T-cell (primary cell): ENCODE data around the gene CD34. TPM values are rescaled to one million over a fixed set of nuclear protein-coding genes. Genes with fewer than 3 reads are reported as not detected.

Experiments used
- ATAC-seq, 4 experiments: fragments of 200-7000 bp in 3 of 4; fragments of 150-1000 bp in 1 of 4; cut with Tn5 transposase; replicated peaks in 1 of 4; 1 replicate in 3 of 4; 2 replicates in 1 of 4; pipeline ENCODE4 v1.10.0; 2021; ENCODE audit warnings: moderate library complexity in 3 of 4, mild to moderate bottlenecking in 2 of 4, moderate number of reproducible peaks in 1 of 4
- CTCF ChIA-PET, 2 donors: fragments of 300-600 bp; sonication (Branson Sonifier 250); formaldehyde crosslinking; loops; one replicate each; lab custom pipeline; 2022; ENCODE audit warnings: antibody characterized with exemption in 2 of 2; lab: Charles Lee
- POLR2A ChIA-PET, 2 donors: fragments of 300-600 bp; sonication (Branson Sonifier 250); formaldehyde crosslinking; loops; one replicate each; lab custom pipeline; 2022; ENCODE audit warnings: antibody characterized with exemption in 2 of 2; lab: Charles Lee
- DNase-seq, 35 experiments: peaks; one replicate each; pipeline versions ENCODE4 v3.0.0 to v3.0.0-alpha.2; 2013 to 2023
- H3K27ac ChIP-seq: one replicate; pipeline ENCODE4 v1.5.1; 2013; ENCODE audit warnings: low read length
- H3K27me3 ChIP-seq, 2 experiments: replicated peaks in 1 of 2; 1 replicate in 1 of 2; 2 replicates in 1 of 2; pipeline versions ENCODE4 v1.6.1 to v1.7.0; 2013; ENCODE audit warnings: low read length in 1 of 2, mixed read lengths in 1 of 2; ENCODE audit not compliant: control insufficient read depth in 2 of 2, insufficient read depth in 2 of 2; ENCODE audit errors: extremely low read depth in 1 of 2
- H3K36me3 ChIP-seq, 2 donors: 1 replicate in 1 of 2; 2 replicates in 1 of 2; pipeline versions ENCODE4 v1.6.1 to v1.7.0; 2013; ENCODE audit warnings: low read length in 1 of 2; ENCODE audit not compliant: control insufficient read depth in 2 of 2, insufficient read depth in 1 of 2; ENCODE audit errors: extremely low read depth in 1 of 2
- H3K4me1 ChIP-seq, 2 experiments: 1 replicate in 1 of 2; 2 replicates in 1 of 2; pipeline versions ENCODE4 v1.6.1 to v1.7.0; 2013; ENCODE audit warnings: low read length in 2 of 2, mixed read lengths in 1 of 2; ENCODE audit not compliant: insufficient read depth in 2 of 2, control insufficient read depth in 1 of 2; ENCODE audit errors: extremely low read depth in 1 of 2
- H3K4me3 ChIP-seq, 2 donors: 1 replicate in 1 of 2; 2 replicates in 1 of 2; pipeline versions ENCODE4 v1.5.1 to v1.7.0; 2013; ENCODE audit warnings: mild to moderate bottlenecking in 2 of 2, low read length in 1 of 2, moderate library complexity in 1 of 2; ENCODE audit not compliant: control insufficient read depth in 1 of 2; ENCODE audit errors: extremely low read depth in 1 of 2
- H3K9me3 ChIP-seq: 2 replicates; pipeline ENCODE4 v1.7.0; 2013
- H3K27ac Mint-ChIP-seq, 2 donors: one replicate each; pipeline ENCODE4 v1.8.0; 2020 to 2021; ENCODE audit warnings: mild to moderate bottlenecking in 2 of 2, mixed read lengths in 2 of 2
- H3K27me3 Mint-ChIP-seq, 2 donors: one replicate each; pipeline ENCODE4 v1.8.0; 2021 to 2022; ENCODE audit warnings: mixed read lengths in 2 of 2
- H3K36me3 Mint-ChIP-seq: one replicate; pipeline ENCODE4 v1.8.0; 2021; ENCODE audit warnings: mixed read lengths
- H3K4me1 Mint-ChIP-seq, 3 donors: one replicate each; pipeline ENCODE4 v1.8.0; 2020 to 2022; ENCODE audit warnings: mixed read lengths in 3 of 3, mild to moderate bottlenecking in 1 of 3
- H3K4me3 Mint-ChIP-seq, 3 donors: one replicate each; pipeline ENCODE4 v1.8.0; 2020 to 2022; ENCODE audit warnings: mild to moderate bottlenecking in 3 of 3, mixed read lengths in 3 of 3, moderate library complexity in 3 of 3
- H3K9me3 Mint-ChIP-seq, 3 donors: one replicate each; pipeline ENCODE4 v1.8.0; 2020 to 2022; ENCODE audit warnings: mixed read lengths in 3 of 3
- WGBS: methylation state at CpG from one replicate; pipeline ENCODE4 v1.1.5; 2013; ENCODE audit warnings: missing lambda C conversion rate; ENCODE audit not compliant: insufficient coverage; 5-methylcytosine and 5-hydroxymethylcytosine counted together
- total RNA-seq, 35 experiments: library from RNA in 6 of 35; stranded (reverse) in 6 of 35; fragments of 120-200 nt in 1 of 35; gene quantifications; one replicate each; pipeline versions ENCODE4 v1.2.1 to v1.2.4 and lab custom pipeline; 2013 to 2026

Gene CD34
- total RNA-seq, 5 donors from 2014 or later (not counting 1 experiment from before 2014, with no cell fraction given), result 0.57 to 1.6 (median 0.83) TPM

GRCh38 chr1:207892764-207893163 is 18.2 kb downstream of the CD34 start:
- peaks cover 0 to 5% of the 10 kb centered on the region in 2 donors for H3K27me3 Mint-ChIP-seq
- no peak overlapping the region for H3K4me3 Mint-ChIP-seq
- H3K9me3 Mint-ChIP-seq, result no peaks in the 10 kb centered on the region
- no peaks in the 10 kb centered on the region for H3K36me3 Mint-ChIP-seq
- Histone ChIP-seq H3K9me3 (no peaks in the 10 kb centered on the region), H3K27me3 (no peaks in the 10 kb centered on the region), H3K27ac (no peak overlapping the region), H3K4me1 (no peaks in the 10 kb centered on the region), H3K36me3 (no peaks in the 10 kb centered on the region), H3K4me3 (no peak overlapping the region)
- H3K4me1 Mint-ChIP-seq, result no peaks in the 10 kb centered on the region
- ATAC-seq, result no peak
- no peak overlapping the region for H3K27ac Mint-ChIP-seq
- POLR2A ChIA-PET, result no interaction called here
- CTCF ChIA-PET, result interaction anchor here in 1 of 2 donors (0.8 to 1.5 kb wide), 2 partner anchors 70 to 95 kb away, joined by 3 read pairs; no protein-coding TSS in a partner anchor
- 100% methylated on average over 4 of the region's 5 CpGs for WGBS
- no peak for DNase-seq

DNA sequence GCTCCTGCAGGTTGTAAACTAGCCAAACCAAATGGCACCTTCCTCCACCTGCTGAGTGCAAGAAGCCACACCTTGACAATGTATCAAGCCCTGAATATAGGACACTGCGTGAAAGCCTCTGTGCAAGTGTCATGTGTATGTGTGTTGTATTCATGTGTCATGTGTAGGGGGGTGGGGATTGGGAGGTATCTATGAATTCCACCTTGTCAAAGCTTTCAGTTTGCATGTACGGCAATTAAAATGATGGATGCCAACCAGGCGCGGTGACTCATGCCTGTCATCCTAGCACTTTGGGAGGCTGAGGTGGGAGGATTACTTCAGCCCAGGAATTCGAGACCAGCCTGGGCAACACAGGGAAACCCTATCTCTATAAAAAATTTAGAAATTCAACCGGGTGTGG is 19.8 kb downstream of the CD34 start:
- Histone ChIP-seq H3K27ac (no peak overlapping the region), H3K4me1 (no peaks in the 10 kb centered on the region), H3K27me3 (peaks cover 0 to 6% of the 10 kb centered on the region in 2 experiments), H3K9me3 (no peaks in the 10 kb centered on the region), H3K36me3 (no peaks in the 10 kb centered on the region), H3K4me3 (no peak overlapping the region)
- Mint-ChIP-seq H3K9me3 (no peaks in the 10 kb centered on the region), H3K4me1 (peaks cover 0 to 6% (median 3%) of the 10 kb centered on the region in 3 donors), H3K4me3 (no peak overlapping the region), H3K36me3 (no peaks in the 10 kb centered on the region), H3K27me3 (peaks cover 0 to 8% of the 10 kb centered on the region in 2 donors), H3K27ac (no peak overlapping the region)
- ChIA-PET CTCF (no interaction called here), POLR2A (no interaction called here)
- ATAC-seq (no peak), DNase-seq (no peak)
- WGBS, result 93% methylated on average over 3 of the region's 6 CpGs

- 55% methylated on average over 3 of the region's 4 CpGs for WGBS
- peaks cover 0 to 8% of the 10 kb centered on the region in 2 donors for H3K27me3 Mint-ChIP-seq
- ChIA-PET CTCF (no interaction called here), POLR2A (no interaction called here)
- no peak for DNase-seq
- no peak overlapping the region for H3K27ac ChIP-seq
- H3K9me3 Mint-ChIP-seq, result no peaks in the 10 kb centered on the region
- no peak overlapping the region for H3K27ac Mint-ChIP-seq
- no peaks in the 10 kb centered on the region for H3K9me3 ChIP-seq
- H3K36me3 ChIP-seq, result no peaks in the 10 kb centered on the region
- no peaks in the 10 kb centered on the region for H3K36me3 Mint-ChIP-seq
- H3K4me3 ChIP-seq, result no peak overlapping the region
- peaks cover 0 to 6% of the 10 kb centered on the region in 2 experiments for H3K27me3 ChIP-seq
- peaks cover 2 to 9% (median 7%) of the 10 kb centered on the region in 3 donors for H3K4me1 Mint-ChIP-seq
- ATAC-seq, result no peak
- no peak overlapping the region for H3K4me3 Mint-ChIP-seq
- H3K4me1 ChIP-seq, result peaks cover 0 to 3% of the 10 kb centered on the region in 2 experiments
Observed at GRCh38 chr1:207890136-207890738, 20.7 kb downstream of the CD34 start.

- Histone ChIP-seq H3K27me3 (peaks cover 0 to 6% of the 10 kb centered on the region in 2 experiments), H3K4me1 (peaks cover 6 to 18% of the 10 kb centered on the region in 2 experiments), H3K27ac (no peak overlapping the region), H3K9me3 (no peaks in the 10 kb centered on the region), H3K36me3 (no peaks in the 10 kb centered on the region), H3K4me3 (no peak overlapping the region)
- Mint-ChIP-seq H3K36me3 (no peaks in the 10 kb centered on the region), H3K9me3 (no peaks in the 10 kb centered on the region), H3K27me3 (peaks cover 0 to 8% of the 10 kb centered on the region in 2 donors), H3K4me1 (peaks cover 18 to 25% (median 23%) of the 10 kb centered on the region in 3 donors), H3K4me3 (no peak overlapping the region), H3K27ac (peak overlapping the region in 1 of 2 donors; percentile 36)
- CTCF ChIA-PET, result interaction anchor here in 1 of 2 donors (7.5 kb wide), 1 partner anchor 17 kb away, joined by 148 read pairs; no protein-coding TSS in a partner anchor
- no peak for DNase-seq
- 98% methylated on average over 3 of the region's 5 CpGs for WGBS
- POLR2A ChIA-PET, result no interaction called here
- ATAC-seq, result no peak
Observed at GRCh38 chr1:207888652-207889051, 22.3 kb downstream of the CD34 start.

GRCh38 chr1:207887542-207888201 is 23.3 kb downstream of the CD34 start:
- H3K36me3 ChIP-seq, result no peaks in the 10 kb centered on the region
- Mint-ChIP-seq H3K9me3 (no peaks in the 10 kb centered on the region), H3K27ac (no peak overlapping the region), H3K36me3 (no peaks in the 10 kb centered on the region), H3K4me1 (peaks cover 26 to 35% (median 32%) of the 10 kb centered on the region in 3 donors), H3K4me3 (no peak overlapping the region), H3K27me3 (peaks cover 0 to 8% of the 10 kb centered on the region in 2 donors)
- no peak overlapping the region for H3K4me3 ChIP-seq
- H3K9me3 ChIP-seq, result no peaks in the 10 kb centered on the region
- POLR2A ChIA-PET, result no interaction called here
- ATAC-seq (no peak), DNase-seq (no peak)
- H3K27ac ChIP-seq, result no peak overlapping the region
- WGBS, result 75% methylated on average over 14 of the region's 19 CpGs
- CTCF ChIA-PET, result interaction anchor here (0.7 to 7.5 kb wide), 8 partner anchors 11 to 77 kb away, joined by 3 to 148 read pairs (median 10); no protein-coding TSS in a partner anchor
- peaks cover 9 to 20% of the 10 kb centered on the region in 2 experiments for H3K4me1 ChIP-seq
- H3K27me3 ChIP-seq, result peaks cover 0 to 6% of the 10 kb centered on the region in 2 experiments

DNA sequence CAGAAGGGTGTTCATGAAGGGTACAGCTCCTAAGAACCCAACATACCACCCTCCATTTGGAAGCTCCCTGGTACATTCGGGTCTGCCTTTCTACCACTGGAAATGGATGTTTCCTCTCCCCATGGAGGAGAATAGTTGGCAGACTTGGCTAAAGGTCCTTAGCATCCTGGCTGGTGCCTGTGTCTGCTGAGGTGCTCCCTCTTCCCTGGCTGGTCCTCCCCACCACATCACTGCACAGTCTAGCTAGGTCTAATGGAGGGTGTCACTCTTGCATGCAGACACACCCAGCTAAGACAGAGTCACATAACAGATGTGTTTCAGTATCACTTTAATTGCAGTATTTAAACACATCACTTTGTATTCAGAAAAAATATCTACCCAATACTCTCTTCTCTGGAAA is 24.7 kb downstream of the CD34 start:
- Mint-ChIP-seq H3K4me3 (no peak overlapping the region), H3K36me3 (no peaks in the 10 kb centered on the region), H3K9me3 (no peaks in the 10 kb centered on the region), H3K4me1 (peaks cover 35 to 44% (median 41%) of the 10 kb centered on the region in 3 donors), H3K27me3 (peaks cover 0 to 8% of the 10 kb centered on the region in 2 donors), H3K27ac (peak overlapping the region in 1 of 2 donors; percentile 23)
- H3K36me3 ChIP-seq, result no peaks in the 10 kb centered on the region
- no CpG with 5 or more reads among the region's 1 CpG for WGBS
- H3K4me1 ChIP-seq, result peaks cover 12 to 23% of the 10 kb centered on the region in 2 experiments
- ATAC-seq (no peak), DNase-seq (no peak)
- no peak overlapping the region for H3K27ac ChIP-seq
- H3K27me3 ChIP-seq, result peaks cover 0 to 6% of the 10 kb centered on the region in 2 experiments
- H3K9me3 ChIP-seq, result no peaks in the 10 kb centered on the region
- ChIA-PET POLR2A (no interaction called here), CTCF (interaction anchor here (0.6 to 7.5 kb wide), 17 partner anchors 8 to 311 kb away, joined by 3 to 148 read pairs (median 5); no protein-coding TSS in a partner anchor)
- H3K4me3 ChIP-seq, result no peak overlapping the region
